Measurements from ENCODE around the gene NRG3.

DNA sequence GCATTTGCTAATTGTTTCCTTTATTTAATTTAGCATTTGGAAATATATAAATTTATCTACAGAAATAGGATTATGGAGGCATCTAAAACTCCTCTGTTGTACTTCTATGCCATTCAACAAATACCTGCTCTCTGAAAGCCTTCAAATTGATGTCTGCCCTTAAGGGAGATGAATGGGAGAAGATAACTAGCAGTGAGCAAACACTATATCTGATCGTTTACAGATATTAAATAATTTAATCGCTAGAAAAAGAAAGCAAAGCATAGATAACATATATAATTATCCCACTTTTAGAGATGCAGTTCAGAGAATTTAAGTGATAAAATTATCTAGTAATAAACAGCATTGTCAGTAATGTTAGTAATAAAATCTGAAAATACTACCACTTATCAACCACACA, 524.9 kb downstream of the NRG3 start:
- TF ChIP-seq, protein P1, sequence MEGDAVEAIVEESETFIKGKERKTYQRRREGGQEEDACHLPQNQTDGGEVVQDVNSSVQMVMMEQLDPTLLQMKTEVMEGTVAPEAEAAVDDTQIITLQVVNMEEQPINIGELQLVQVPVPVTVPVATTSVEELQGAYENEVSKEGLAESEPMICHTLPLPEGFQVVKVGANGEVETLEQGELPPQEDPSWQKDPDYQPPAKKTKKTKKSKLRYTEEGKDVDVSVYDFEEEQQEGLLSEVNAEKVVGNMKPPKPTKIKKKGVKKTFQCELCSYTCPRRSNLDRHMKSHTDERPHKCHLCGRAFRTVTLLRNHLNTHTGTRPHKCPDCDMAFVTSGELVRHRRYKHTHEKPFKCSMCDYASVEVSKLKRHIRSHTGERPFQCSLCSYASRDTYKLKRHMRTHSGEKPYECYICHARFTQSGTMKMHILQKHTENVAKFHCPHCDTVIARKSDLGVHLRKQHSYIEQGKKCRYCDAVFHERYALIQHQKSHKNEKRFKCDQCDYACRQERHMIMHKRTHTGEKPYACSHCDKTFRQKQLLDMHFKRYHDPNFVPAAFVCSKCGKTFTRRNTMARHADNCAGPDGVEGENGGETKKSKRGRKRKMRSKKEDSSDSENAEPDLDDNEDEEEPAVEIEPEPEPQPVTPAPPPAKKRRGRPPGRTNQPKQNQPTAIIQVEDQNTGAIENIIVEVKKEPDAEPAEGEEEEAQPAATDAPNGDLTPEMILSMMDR (IDR thresholded peaks at IDR 0.05; ENCODE audit: low read length), result no peak
- TF ChIP-seq EZH2 (IDR thresholded peaks at IDR 0.05; ENCODE audit: borderline replicate concordance, low read length), result no peak
